GM19099 (cell line): ENCODE results near the gene SLC9A9.

Experiments used
- POLR2A ChIP-seq: IDR thresholded peaks from 3 replicates; pipeline ENCODE4 v1.6.1; 2011; ENCODE audit warnings: low read depth; ENCODE audit not compliant: insufficient read length; ENCODE audit errors: extremely low read depth

SLC9A9 gene

DNA sequence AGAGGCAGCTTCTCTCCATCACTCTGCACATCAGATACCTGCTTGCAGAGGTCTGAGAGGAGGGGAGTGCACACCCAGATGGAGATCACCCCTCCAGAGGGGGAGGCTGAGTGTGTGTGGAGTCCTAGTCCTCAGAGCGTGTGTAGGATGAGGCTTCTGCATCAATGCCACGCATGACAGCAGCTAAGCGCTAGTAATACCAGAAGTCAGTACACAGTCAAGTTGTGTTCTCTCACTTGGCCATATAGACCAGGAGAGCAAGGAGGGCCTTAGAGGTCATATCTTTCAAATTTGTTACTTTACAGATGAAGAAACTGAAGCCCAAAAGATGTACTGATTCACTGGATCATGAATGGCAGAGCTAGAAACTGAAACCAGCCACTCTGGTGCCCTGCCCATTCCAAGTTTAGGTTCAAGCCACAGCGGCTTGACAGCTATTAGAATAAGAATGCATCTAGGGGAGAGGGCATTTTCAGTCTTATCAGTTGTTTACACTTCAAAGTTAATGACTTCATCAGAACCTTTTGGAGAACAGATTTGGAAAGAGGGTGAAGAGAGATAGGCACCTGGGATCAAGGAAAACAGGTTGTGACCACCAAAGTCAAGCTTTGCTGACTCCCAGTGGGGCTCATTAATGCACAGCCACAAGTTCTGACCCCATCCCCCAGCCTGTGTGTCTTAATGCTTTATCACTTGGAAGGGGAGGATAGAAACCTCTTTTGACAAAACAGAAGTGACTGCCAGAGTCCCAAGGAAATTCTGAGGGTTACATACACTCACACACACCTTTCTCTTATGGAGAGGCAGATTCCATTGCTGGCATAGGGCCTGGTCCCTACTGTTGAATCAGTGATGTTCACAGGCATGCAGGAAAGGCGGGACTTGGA, 418.4 kb downstream of the SLC9A9 start:
- no peak for TF ChIP-seq POLR2A

DNA sequence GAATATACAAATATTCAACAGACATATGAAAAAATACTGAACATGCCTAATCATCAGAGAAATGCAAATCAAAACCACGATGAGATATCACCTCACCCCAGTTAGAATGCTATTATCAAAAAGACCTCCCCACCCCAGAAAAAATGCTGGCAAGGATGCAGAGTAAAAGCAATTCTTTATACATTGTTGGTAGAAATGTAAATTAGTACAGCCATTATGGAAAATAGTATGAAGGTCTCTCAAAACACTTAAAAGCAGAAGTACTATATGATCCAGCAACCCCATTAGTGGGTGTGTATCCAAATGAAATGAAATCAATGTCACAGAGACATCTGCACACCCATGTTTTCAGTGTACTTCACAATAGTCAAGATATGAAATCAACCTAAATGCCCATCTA, 420.0 kb downstream of the SLC9A9 start:
- no peak for TF ChIP-seq POLR2A

GRCh38 chr3:143427631-143428030, 420.6 kb downstream of the SLC9A9 start:
- no peak for TF ChIP-seq POLR2A

GRCh38 chr3:143424874-143425273, 423.4 kb downstream of the SLC9A9 start:
- no peak for TF ChIP-seq POLR2A

- TF ChIP-seq POLR2A: no peak
Observed at GRCh38 chr3:143421556-143421955, 426.7 kb downstream of the SLC9A9 start.

- TF ChIP-seq POLR2A: no peak
Observed at GRCh38 chr3:143419611-143420010, 428.7 kb downstream of the SLC9A9 start.

GRCh38 chr3:143418391-143418790, 429.9 kb downstream of the SLC9A9 start:
- TF ChIP-seq POLR2A: no peak

DNA sequence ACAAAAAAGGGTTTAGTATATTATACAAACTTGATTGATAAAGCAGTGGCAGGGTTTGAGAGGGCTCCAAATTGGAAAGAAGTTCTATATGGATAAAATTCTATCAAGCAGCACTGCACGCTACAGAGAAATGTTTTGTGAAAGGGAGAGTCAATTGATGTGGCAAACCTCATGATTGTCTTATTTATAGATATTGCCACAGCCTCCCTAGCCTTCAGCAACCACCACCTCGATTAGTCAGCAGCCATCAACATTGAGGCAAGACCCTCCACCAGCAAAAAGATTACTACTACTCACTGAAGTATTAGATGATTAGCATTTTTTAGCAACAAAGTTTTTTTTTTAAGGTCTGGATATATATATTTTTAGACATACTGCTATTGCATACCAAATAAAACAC, 432.0 kb downstream of the SLC9A9 start:
- no peak for TF ChIP-seq POLR2A

DNA sequence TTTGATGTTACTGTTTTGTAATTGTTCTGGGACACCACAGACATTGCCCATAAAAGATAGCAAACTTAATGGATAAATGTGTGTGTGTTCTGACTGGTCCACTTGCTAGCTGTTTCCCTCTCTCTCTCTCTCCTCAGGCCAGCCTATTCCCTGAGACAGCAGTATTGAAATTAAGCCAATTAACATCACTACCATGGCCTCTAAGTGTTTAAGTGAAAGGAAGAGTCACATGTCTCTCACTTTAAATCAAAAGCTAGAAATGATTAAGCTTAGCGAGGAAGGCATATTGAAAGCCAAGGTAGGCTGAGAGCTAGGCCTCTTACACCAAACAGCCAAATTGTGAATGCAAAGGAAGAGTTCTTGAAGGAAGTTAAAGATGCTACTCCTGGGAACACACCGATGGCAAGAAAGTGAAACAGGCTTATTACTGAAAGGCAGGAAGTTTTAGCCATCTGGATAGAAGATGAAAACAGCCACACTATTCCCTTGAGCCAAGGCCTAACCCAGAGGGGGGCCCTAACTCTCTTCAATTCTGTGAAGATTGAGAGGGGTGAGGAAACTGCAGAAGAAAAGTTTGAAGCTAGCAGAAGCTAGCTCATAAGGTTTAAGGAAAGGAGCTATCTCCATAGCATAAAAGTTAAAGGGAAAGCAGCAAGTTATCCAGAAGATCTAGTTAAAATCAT, 433.6 kb downstream of the SLC9A9 start:
- no peak for TF ChIP-seq POLR2A

DNA sequence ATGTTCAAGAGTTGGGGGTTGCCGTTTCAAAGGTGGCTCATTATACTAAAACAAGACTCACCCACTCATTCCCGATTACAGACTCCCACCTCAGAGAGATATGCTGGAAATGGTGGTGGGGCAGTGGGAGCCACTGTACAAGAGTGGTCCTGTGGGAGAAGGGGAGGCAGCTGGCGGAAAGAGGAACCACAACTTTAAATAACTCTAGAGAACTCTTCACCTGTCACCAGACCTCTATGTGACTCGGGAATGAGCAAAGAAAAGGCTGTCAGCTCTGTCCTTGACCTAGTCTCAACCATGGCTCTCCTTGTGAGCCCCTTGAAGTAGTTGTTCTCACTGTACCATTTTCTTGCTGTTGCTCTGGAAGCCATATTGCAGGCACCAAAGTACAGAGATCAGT, 434.9 kb downstream of the SLC9A9 start:
- TF ChIP-seq POLR2A: no peak

DNA sequence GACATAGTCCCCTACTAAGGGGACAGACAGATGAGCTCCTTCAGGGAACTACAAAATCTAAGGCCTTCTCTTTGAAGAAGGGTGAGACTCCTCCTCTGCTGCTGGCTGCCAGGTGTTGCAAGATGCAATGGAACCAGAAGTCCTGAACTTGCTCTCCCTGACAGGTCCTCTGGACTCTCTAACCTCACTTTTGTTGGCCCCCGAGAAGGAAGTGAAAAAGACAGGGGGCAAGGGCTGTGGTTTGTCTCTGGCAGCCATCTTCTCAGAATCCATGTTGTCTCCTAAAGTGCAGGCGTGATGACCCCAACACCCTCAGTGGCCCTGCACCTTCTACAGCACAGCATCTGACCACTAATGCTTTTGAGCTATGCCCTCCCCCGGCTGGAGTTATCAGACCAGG, 436.2 kb downstream of the SLC9A9 start:
- TF ChIP-seq POLR2A: no peak

GRCh38 chr3:143410259-143410658, 438.0 kb downstream of the SLC9A9 start:
- TF ChIP-seq POLR2A: no peak

DNA sequence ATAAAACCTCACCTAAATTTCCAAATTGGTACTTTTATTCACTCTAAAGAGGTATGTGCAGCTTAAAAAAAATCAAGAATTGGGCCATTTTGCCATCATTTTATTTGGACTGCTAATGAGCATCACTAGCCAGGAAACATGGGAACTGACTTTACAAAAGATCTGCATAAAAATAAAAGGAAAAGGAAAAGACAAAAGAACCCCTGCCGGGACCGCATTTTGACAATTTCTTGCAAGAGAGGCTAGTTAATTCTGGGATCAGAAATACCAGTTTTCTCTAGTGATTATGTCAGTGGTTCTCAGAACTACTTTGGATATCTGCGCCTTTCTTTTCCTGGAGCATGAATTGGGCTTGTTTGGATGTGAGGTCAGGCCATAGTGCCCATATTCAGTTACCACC, 439.5 kb downstream of the SLC9A9 start:
- no peak for TF ChIP-seq POLR2A

DNA sequence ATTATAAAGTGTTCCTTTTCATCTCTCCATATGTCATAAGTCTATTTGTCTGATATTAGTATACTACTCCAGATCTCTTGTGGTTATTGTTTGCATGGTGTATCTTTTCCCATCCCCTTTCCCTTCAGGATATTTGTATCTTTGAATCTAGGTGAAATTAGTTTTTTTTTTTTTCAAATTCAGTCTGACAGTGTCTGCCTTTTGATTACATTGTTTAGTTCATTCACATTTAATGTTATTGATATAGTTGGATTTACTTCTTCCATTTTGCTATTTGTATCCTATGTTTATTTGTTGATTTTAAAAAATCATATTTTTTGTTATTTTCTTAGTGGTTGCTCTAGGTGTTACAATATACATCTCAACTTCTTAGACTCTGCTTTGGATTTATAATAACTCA, 445.7 kb downstream of the SLC9A9 start:
- TF ChIP-seq POLR2A: no peak

DNA sequence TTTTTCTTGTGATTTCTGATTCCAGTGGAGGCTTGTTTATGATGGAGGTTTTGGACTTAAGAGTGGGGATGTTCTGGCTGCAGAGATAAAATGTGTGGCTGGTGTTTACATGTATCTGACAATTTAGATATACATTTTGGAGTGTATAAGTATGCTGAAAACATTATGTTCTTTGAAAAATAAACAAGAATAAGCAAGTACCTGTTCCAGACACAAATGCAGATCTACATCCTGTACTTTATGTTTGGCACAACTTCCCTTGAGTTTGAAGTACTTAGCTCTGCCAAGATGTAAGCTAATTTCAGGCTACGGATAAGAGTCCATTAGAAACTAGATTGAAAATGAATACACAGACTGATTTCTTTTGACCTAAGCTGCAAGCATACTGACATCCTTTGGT, 451.5 kb downstream of the SLC9A9 start:
- no peak for TF ChIP-seq POLR2A

GRCh38 chr3:143389388-143389787, 458.9 kb downstream of the SLC9A9 start:
- TF ChIP-seq POLR2A: no peak
